GM18508 (cell line): ENCODE measurements around the gene SYNGR4.

Experiments used
- ATAC-seq: cut with Tn5 transposase; IDR thresholded peaks from one replicate; pipeline ENCODE4 v1.9.1; 2021; ENCODE audit warnings: moderate number of reproducible peaks; ENCODE audit not compliant: insufficient read depth, unreplicated experiment

The SYNGR4 gene

DNA sequence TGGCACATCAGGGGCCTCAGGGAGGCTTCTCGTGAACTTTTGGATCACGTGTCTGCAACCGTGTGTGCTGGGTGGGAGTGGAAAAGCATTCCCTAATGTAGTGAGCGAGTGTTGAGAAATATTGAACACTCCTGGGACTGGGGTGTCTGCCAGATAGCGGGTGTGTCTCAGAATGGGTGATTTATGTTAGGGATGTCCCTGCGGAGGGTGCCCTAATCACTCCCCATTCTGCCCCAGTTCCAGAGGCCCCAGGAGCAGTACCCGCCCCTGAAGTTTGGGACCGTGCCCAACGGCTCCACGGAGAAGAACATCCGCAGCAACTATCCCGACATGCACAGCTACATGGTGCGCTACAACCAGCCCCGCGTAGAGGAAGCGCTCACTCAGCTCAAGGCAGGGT lies 57.4 kb downstream of the SYNGR4 start:
- ATAC-seq, result no peak

DNA sequence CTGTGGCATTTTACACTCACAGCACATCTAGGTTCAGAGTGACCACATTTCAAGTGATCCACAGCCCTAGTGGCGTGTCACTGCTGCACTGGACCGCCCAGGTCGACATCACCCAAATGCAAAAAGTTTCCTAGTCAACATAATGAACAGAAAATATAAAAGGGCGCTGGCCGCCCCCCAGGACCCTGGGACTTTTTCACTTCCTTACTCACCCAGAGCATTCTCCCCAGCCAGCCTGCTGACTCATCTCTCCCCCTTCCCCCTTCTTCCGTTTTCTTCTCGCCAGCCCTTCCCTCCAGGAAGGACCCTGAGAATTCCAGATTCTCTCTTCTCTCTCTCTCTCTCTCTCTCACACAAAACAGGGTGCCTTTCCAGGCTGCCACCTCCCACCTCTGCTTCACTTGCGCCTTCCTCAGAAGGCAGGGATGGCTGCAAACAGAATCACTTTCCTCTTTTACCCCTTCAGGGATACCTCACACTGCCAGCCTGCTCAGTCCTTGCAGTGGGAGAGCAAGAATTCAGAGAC lies 60.6 kb downstream of the SYNGR4 start:
- ATAC-seq, result no peak
